ENCODE measurements around the gene GPR26. TPM values are rescaled to one million over a fixed set of nuclear protein-coding genes. Genes with fewer than 3 reads are reported as not detected.

GPR26 gene
- total and polyA plus RNA-seq, 4 donors = not detected

- DNase-seq (no peak), ATAC-seq (ENCODE audit: insufficient read depth, low FRiP score) (no peak)
- Histone ChIP-seq H3K27me3 (ENCODE audit: control insufficient read depth in 3 of 3, insufficient read depth in 3 of 3, low read length in 2 of 3) (peaks cover 16 to 28% (median 17%) of the 10 kb centered on the region in 3 donors), H3K36me3 (ENCODE audit: control insufficient read depth in 4 of 4, insufficient read depth in 4 of 4, low read length in 4 of 4) (no peaks in the 10 kb centered on the region), H3K27ac (ENCODE audit: low read depth in 1 of 2, low read length in 1 of 2) (no peak overlapping the region), H3K4me1 (ENCODE audit: control insufficient read depth in 5 of 5, insufficient read depth in 5 of 5, low read length in 5 of 5) (peaks cover 0 to 2% (median 0%) of the 10 kb centered on the region in 5 donors), H3K9me3 (ENCODE audit: control insufficient read depth in 4 of 4, insufficient read depth in 3 of 4, low read length in 3 of 4) (peaks cover 0 to 12% (median 0%) of the 10 kb centered on the region in 4 donors), H3K4me3 (no peak overlapping the region), H3K9ac (ENCODE audit: insufficient read depth in 1 of 2, low read length in 2 of 2) (no peak overlapping the region)
- WGBS, 2 donors = 21 to 30% methylated on average over 3 of the region's 3 CpGs
- TF ChIP-seq CTCF (IDR thresholded peaks at IDR 0.05; ENCODE audit: control extremely low read depth, extremely low read depth) = no peak
These were observed 2.6 kb upstream of the GPR26 start for GRCh38 chr10:123663522-123663921.

- TF ChIP-seq CTCF (IDR thresholded peaks at IDR 0.05; ENCODE audit: control extremely low read depth, extremely low read depth) = no peak
- H3K27me3 ChIP-seq (ENCODE audit: control insufficient read depth in 3 of 3, insufficient read depth in 3 of 3, low read length in 2 of 3) = peaks cover 17 to 35% (median 21%) of the 10 kb centered on the region in 3 donors
- ATAC-seq (ENCODE audit: insufficient read depth, low FRiP score) (no peak), DNase-seq (no peak)
- no peak overlapping the region for H3K9ac ChIP-seq (ENCODE audit: insufficient read depth in 1 of 2, low read length in 2 of 2)
- H3K9me3 ChIP-seq (ENCODE audit: control insufficient read depth in 4 of 4, insufficient read depth in 3 of 4, low read length in 3 of 4) = peaks cover 0 to 12% (median 0%) of the 10 kb centered on the region in 4 donors
- H3K36me3 ChIP-seq (ENCODE audit: control insufficient read depth in 4 of 4, insufficient read depth in 4 of 4, low read length in 4 of 4) = no peaks in the 10 kb centered on the region
- no peak overlapping the region for H3K4me3 ChIP-seq
- H3K4me1 ChIP-seq (ENCODE audit: control insufficient read depth in 5 of 5, insufficient read depth in 5 of 5, low read length in 5 of 5) = peaks cover 0 to 2% (median 0%) of the 10 kb centered on the region in 5 donors
- 10 to 11% methylated on average over 32 to 47 of the region's 47 CpGs for WGBS, 2 donors
- H3K27ac ChIP-seq (ENCODE audit: low read depth in 1 of 2, low read length in 1 of 2) = no peak overlapping the region
These were observed 466 bp upstream of the GPR26 start for GRCh38 chr10:123665491-123666286.

GRCh38 chr10:123669886-123670285 is 3.7 kb downstream of the GPR26 start:
- no peak overlapping the region for H3K4me3 ChIP-seq
- no peak for TF ChIP-seq CTCF (IDR thresholded peaks at IDR 0.05; ENCODE audit: control extremely low read depth, extremely low read depth)
- no peaks in the 10 kb centered on the region for H3K36me3 ChIP-seq (ENCODE audit: control insufficient read depth in 4 of 4, insufficient read depth in 4 of 4, low read length in 4 of 4)
- DNase-seq (no peak), ATAC-seq (ENCODE audit: insufficient read depth, low FRiP score) (no peak)
- peaks cover 15 to 30% (median 17%) of the 10 kb centered on the region in 3 donors for H3K27me3 ChIP-seq (ENCODE audit: control insufficient read depth in 3 of 3, insufficient read depth in 3 of 3, low read length in 2 of 3)
- H3K27ac ChIP-seq (ENCODE audit: low read depth in 1 of 2, low read length in 1 of 2) = no peak overlapping the region
- peaks cover 0 to 9% (median 0%) of the 10 kb centered on the region in 4 donors for H3K9me3 ChIP-seq (ENCODE audit: control insufficient read depth in 4 of 4, insufficient read depth in 3 of 4, low read length in 3 of 4)
- peaks cover 0 to 2% (median 0%) of the 10 kb centered on the region in 5 donors for H3K4me1 ChIP-seq (ENCODE audit: control insufficient read depth in 5 of 5, insufficient read depth in 5 of 5, low read length in 5 of 5)
- H3K9ac ChIP-seq (ENCODE audit: insufficient read depth in 1 of 2, low read length in 2 of 2) = no peak overlapping the region
